ENCODE measurements around the gene RANBP6. TPM values are rescaled to one million over a fixed set of nuclear protein-coding genes. Genes with fewer than 3 reads are reported as not detected.
"Not testable (repeated sequence)": the region's sequence is repeated elsewhere in the genome, so short reads cannot be mapped to it uniquely, and the experiment has no call there.

RANBP6 gene
- polyA plus RNA-seq: 21.2 TPM
- long read RNA-seq, donor 1, full-length matches to known transcripts: 11 of 11 reads
- long read RNA-seq, donor 1, partial matches to known transcripts: 0 of 11 reads
- long read RNA-seq, donor 1, other reads (novel, unspliced or antisense): 0 of 11 reads
- long read RNA-seq, donor 2, full-length matches to known transcripts: 15 of 15 reads
- long read RNA-seq, donor 2, partial matches to known transcripts: 0 of 15 reads
- long read RNA-seq, donor 2, other reads (novel, unspliced or antisense): 0 of 15 reads
- long read RNA-seq, donor 3: 0 reads
- long read RNA-seq, donor 4, full-length matches to known transcripts: 2 of 2 reads
- long read RNA-seq, donor 4, partial matches to known transcripts: 0 of 2 reads
- long read RNA-seq, donor 4, other reads (novel, unspliced or antisense): 0 of 2 reads
- long read RNA-seq, donor 5, full-length matches to known transcripts: 7 of 7 reads
- long read RNA-seq, donor 5, partial matches to known transcripts: 0 of 7 reads
- long read RNA-seq, donor 5, other reads (novel, unspliced or antisense): 0 of 7 reads
- long read RNA-seq, donor 6, full-length matches to known transcripts: 16 of 16 reads
- long read RNA-seq, donor 6, partial matches to known transcripts: 0 of 16 reads
- long read RNA-seq, donor 6, other reads (novel, unspliced or antisense): 0 of 16 reads
- long read RNA-seq, donor 7, full-length matches to known transcripts: 12 of 12 reads
- long read RNA-seq, donor 7, partial matches to known transcripts: 0 of 12 reads
- long read RNA-seq, donor 7, other reads (novel, unspliced or antisense): 0 of 12 reads
- long read RNA-seq, donor 8, full-length matches to known transcripts: 33 of 33 reads
- long read RNA-seq, donor 8, partial matches to known transcripts: 0 of 33 reads
- long read RNA-seq, donor 8, other reads (novel, unspliced or antisense): 0 of 33 reads
- long read RNA-seq, donor 9, full-length matches to known transcripts: 21 of 21 reads
- long read RNA-seq, donor 9, partial matches to known transcripts: 0 of 21 reads
- long read RNA-seq, donor 9, other reads (novel, unspliced or antisense): 0 of 21 reads
- long read RNA-seq, donor 10, full-length matches to known transcripts: 23 of 23 reads
- long read RNA-seq, donor 10, partial matches to known transcripts: 0 of 23 reads
- long read RNA-seq, donor 10, other reads (novel, unspliced or antisense): 0 of 23 reads
- long read RNA-seq, donor 11, full-length matches to known transcripts: 16 of 16 reads
- long read RNA-seq, donor 11, partial matches to known transcripts: 0 of 16 reads
- long read RNA-seq, donor 11, other reads (novel, unspliced or antisense): 0 of 16 reads

DNA sequence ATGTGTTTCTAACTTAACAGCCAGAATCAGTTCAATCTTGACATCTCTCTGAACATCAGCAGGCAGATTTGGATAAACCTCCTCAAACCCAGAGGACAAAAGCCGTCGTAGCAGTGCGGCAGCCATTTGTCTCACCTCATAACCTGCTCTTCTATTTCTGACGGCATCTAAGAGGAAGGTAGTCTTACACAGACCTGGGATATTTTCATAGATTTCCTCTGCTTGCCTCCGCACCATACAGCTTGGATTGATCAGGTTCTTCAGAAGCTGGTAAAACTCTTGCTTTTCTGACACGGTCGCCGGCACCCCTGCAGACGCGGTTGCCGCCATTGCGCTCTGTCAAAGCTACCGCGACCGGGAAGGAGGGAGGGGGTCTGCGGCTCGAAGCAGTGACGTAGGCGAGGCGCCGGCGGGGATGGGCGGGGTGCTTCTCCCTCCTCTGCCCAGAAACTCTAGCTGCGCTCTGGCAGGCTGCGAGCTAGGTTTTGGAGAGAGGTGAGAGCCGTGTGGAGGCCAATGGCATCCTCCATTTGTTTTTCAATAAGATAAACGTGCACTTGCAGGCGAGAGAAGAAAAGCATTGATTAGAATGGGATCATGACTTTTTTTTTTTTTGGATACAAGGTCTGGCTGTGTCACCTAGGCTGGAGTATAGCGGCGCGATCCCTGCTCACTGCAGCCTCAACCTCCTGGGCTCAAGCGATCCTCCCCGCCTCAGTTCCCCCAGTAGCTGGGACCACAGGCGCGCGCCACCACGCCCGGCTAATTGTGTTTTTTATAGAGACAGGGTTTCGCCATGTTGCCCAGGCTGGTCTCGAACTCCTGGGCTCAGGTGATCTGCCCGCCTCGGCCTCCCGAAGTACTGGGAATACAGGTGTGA is at the start of gene RANBP6:
Gene RANBP6, minus strand, starts transcription at position 347 of the 880 bp plus-strand sequence. Its CDS starts 17 bp downstream, at position 330.
- Histone ChIP-seq H3K4me3 (ENCODE audit: low read length) (peak within 1 kb of the TSS; percentile 67), H3K27me3 (ENCODE audit: control insufficient read depth, insufficient read depth, low read length) (no peaks in the 10 kb centered on the region), H3K36me3 (ENCODE audit: control insufficient read depth, insufficient read depth, low read length) (peaks cover 5% of the 10 kb centered on the region), H3K4me1 (ENCODE audit: control insufficient read depth, insufficient read depth, low read length) (peaks cover 4% of the 10 kb centered on the region), H3K27ac (ENCODE audit: low read length) (peak within 1 kb of the TSS; percentile 53), H3K9me3 (ENCODE audit: control insufficient read depth, low read depth, low read length) (no peaks in the 10 kb centered on the region)
- no CpG with 5 or more reads among the region's 43 CpGs for WGBS (ENCODE audit: insufficient coverage, low lambda C conversion rate)
- DNase-seq: peak; percentile 87 to 92

DNA sequence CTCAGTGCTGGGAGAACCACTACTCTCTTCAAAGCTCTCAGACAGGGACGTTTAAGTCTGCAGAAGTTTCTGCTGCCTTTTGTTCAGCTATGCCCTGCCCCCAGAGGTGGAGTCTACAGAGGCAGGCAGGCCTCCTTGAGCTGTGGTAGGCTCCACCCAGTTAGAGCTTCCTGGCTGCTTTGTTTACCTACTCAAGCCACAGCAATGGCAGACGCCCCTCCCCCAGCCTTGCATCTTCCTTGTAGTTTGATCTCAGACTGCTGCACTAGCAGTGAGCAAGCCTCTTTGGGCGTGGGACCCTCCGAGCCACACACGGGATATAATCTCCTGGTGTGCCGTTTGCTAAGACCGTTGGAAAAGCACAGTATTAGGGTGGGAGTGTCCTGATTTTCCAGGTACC is 47.7 kb upstream of the RANBP6 start:
- not testable (repeated sequence) for H3K9me3 ChIP-seq (ENCODE audit: control insufficient read depth, low read depth, low read length); H3K4me1 ChIP-seq (ENCODE audit: control insufficient read depth, insufficient read depth, low read length); H3K4me3 ChIP-seq (ENCODE audit: low read length); DNase-seq; H3K36me3 ChIP-seq (ENCODE audit: control insufficient read depth, insufficient read depth, low read length); H3K27me3 ChIP-seq (ENCODE audit: control insufficient read depth, insufficient read depth, low read length); H3K27ac ChIP-seq (ENCODE audit: low read length)
- WGBS (ENCODE audit: insufficient coverage, low lambda C conversion rate): no CpG with 5 or more reads among the region's 7 CpGs

DNA sequence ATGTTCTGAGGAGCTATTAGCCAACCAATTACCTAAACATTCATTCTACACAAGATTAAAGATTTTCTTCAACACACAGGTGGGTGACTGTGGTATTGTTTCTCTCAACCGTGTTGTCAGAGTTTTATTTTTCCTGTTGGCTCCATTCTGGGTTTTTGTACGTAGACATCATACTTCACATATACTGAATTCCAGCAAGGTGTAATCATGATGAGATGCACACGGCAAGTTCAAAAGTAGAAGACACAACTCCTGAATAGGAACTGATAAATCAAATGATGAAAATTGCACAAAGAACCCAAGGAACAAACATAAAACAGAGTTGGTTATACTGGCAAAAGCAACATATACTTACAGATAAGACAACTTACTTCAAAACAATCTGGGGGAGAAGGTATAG is 40.2 kb upstream of the RANBP6 start:
- Histone ChIP-seq H3K9me3 (ENCODE audit: control insufficient read depth, low read depth, low read length) (no peaks in the 10 kb centered on the region), H3K4me1 (ENCODE audit: control insufficient read depth, insufficient read depth, low read length) (no peaks in the 10 kb centered on the region), H3K27me3 (ENCODE audit: control insufficient read depth, insufficient read depth, low read length) (no peaks in the 10 kb centered on the region), H3K4me3 (ENCODE audit: low read length) (no peak overlapping the region), H3K36me3 (ENCODE audit: control insufficient read depth, insufficient read depth, low read length) (no peaks in the 10 kb centered on the region), H3K27ac (ENCODE audit: low read length) (no peak overlapping the region)
- 69% methylated on average over 2 of the region's 3 CpGs for WGBS (ENCODE audit: insufficient coverage, low lambda C conversion rate)
- no peak for DNase-seq

DNA sequence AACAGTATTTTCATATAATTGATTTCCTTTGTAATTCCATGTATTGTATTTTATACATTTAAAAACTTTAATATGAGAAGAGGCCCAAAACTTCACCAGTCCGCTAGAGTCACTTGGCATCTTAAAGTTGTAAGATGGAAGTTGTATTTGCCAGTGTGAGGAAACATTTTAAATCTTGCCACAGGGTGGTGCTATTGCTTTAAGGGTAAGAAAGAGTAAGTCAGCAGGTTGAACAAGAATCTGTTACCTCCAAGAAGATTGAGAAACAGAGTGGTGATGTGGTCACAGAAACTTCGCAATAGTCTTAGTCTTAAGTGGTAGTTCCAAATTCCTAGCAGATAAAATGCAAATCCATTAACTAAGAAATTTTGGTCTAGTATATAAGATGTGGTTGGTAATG is 39.8 kb upstream of the RANBP6 start:
- no peaks in the 10 kb centered on the region for H3K36me3 ChIP-seq (ENCODE audit: control insufficient read depth, insufficient read depth, low read length)
- no peaks in the 10 kb centered on the region for H3K9me3 ChIP-seq (ENCODE audit: control insufficient read depth, low read depth, low read length)
- no CpG with 5 or more reads among the region's 2 CpGs for WGBS (ENCODE audit: insufficient coverage, low lambda C conversion rate)
- peak; percentile 67 to 77 for DNase-seq
- no peaks in the 10 kb centered on the region for H3K4me1 ChIP-seq (ENCODE audit: control insufficient read depth, insufficient read depth, low read length)
- H3K4me3 ChIP-seq (ENCODE audit: low read length): no peak overlapping the region
- H3K27ac ChIP-seq (ENCODE audit: low read length): no peak overlapping the region
- H3K27me3 ChIP-seq (ENCODE audit: control insufficient read depth, insufficient read depth, low read length): no peaks in the 10 kb centered on the region

DNA sequence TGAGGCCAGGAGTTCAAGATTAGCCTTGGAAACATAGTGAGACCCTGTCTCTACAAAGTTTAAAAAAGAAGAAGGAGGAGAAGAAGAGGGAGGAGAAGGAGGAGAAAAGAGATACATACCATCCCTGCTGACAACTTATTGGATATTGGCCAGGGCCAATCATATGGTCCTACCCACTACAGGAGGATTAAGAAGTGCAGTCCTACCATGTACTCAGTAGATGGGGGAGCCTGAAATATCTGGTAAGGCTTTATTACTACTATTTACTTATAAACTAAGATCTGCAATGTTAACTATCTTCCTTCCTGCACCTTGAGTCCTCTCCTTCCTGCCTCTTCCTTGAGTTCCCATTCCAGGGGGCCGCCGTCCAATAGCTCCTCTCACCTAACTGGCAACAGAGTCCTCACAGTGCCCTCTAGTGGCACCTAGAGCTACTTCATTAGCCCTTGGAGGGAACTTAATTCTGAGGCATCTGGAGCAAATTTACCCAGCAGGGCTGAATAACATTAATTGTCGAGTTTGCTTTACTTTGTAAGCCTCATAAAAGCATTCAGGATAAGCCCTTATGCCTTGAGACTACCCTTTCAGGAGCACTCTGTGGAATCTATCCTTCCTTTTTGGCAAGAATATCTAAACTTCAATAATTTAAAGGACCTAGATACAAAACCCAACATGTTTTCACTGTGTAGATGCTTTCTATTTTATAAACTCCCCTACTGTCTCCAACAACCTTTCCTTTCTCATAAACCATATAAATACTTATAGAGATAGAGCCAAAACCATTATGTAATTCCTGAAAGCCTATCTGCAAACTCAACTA is 39.1 kb upstream of the RANBP6 start:
- Histone ChIP-seq H3K27ac (ENCODE audit: low read length) (no peak overlapping the region), H3K4me1 (ENCODE audit: control insufficient read depth, insufficient read depth, low read length) (no peaks in the 10 kb centered on the region), H3K4me3 (ENCODE audit: low read length) (no peak overlapping the region), H3K27me3 (ENCODE audit: control insufficient read depth, insufficient read depth, low read length) (no peaks in the 10 kb centered on the region), H3K36me3 (ENCODE audit: control insufficient read depth, insufficient read depth, low read length) (no peaks in the 10 kb centered on the region), H3K9me3 (ENCODE audit: control insufficient read depth, low read depth, low read length) (no peaks in the 10 kb centered on the region)
- WGBS (ENCODE audit: insufficient coverage, low lambda C conversion rate): no CpG with 5 or more reads among the region's 3 CpGs
- DNase-seq: peak; percentile 37 to 49

DNA sequence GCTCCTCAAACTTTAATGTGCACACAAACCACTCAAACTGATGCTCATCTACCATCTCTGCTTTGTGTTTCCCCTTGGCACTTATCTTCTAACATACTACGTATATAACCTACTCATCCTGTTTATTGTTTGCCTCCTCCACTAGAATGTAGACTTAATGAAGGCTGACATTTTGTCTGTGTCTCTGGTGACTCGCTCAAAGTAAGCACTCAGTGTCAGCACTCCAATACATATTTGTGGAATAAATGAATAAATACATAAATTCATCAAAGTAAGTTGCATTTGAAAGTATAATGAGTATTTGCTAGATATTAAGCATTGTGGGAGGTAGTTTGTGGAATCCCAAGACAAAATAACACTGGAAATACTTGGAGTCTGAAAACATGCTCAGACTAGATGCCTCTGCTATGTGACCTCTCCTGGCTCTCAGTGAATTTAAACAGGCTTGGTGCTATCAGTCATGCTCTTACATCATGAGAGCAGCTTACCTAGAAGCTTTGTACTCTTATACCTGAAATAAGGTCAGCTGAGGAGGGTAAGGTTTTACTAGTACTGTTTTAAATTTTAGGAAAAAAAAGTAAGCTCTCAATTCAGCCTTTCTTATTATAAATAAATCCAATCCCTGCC is 37.0 kb upstream of the RANBP6 start:
- 58% methylated on average over 2 of the region's 2 CpGs for WGBS (ENCODE audit: insufficient coverage, low lambda C conversion rate)
- Histone ChIP-seq H3K4me3 (ENCODE audit: low read length) (no peak overlapping the region), H3K9me3 (ENCODE audit: control insufficient read depth, low read depth, low read length) (no peaks in the 10 kb centered on the region), H3K36me3 (ENCODE audit: control insufficient read depth, insufficient read depth, low read length) (no peaks in the 10 kb centered on the region), H3K4me1 (ENCODE audit: control insufficient read depth, insufficient read depth, low read length) (no peaks in the 10 kb centered on the region), H3K27me3 (ENCODE audit: control insufficient read depth, insufficient read depth, low read length) (no peaks in the 10 kb centered on the region), H3K27ac (ENCODE audit: low read length) (no peak overlapping the region)
- no peak for DNase-seq

DNA sequence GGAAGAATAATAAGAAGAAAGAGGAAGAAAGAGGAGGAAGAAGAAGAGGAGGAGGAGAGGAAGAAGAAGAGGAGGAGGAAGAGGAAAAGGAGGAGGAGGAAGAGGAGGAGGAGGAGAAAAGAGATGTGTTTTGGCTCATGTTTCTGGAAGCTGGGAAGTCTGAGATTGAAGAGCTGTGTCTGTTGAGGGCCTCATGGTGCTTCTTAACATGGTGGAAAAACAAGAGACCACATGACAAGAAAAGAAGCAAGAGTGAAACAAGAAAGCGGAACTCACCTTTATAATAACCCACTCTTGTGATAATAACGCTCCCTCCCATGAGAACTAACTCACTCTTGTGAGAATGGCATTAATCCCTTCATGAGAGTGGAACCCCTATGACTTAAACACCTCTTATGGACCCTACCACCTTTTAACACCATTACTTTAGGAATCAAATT is 36.1 kb upstream of the RANBP6 start:
- no peaks in the 10 kb centered on the region for H3K9me3 ChIP-seq (ENCODE audit: control insufficient read depth, low read depth, low read length)
- H3K4me1 ChIP-seq (ENCODE audit: control insufficient read depth, insufficient read depth, low read length): no peaks in the 10 kb centered on the region
- WGBS (ENCODE audit: insufficient coverage, low lambda C conversion rate): no CpG with 5 or more reads among the region's 2 CpGs
- H3K27me3 ChIP-seq (ENCODE audit: control insufficient read depth, insufficient read depth, low read length): no peaks in the 10 kb centered on the region
- no peak overlapping the region for H3K4me3 ChIP-seq (ENCODE audit: low read length)
- H3K36me3 ChIP-seq (ENCODE audit: control insufficient read depth, insufficient read depth, low read length): no peaks in the 10 kb centered on the region
- DNase-seq: no peak
- no peak overlapping the region for H3K27ac ChIP-seq (ENCODE audit: low read length)

DNA sequence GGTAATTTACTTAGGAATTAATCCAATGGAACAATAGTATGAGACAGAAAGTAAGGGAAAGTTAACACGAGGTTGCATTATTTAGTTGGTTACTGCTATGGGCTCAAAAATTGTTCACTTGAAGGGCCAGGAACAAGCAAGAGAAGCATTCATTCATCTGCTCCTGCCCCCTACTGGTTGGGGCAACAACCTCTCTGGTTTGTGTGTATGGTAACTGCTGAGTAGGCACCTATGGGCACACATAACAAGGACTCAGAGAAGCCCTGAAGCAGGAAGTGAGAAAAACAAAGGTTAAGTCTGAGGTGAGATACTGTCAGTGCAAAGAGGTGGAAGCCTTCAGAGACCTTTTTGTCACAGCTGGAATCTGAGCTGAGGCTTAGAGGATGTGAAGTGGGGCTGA is 34.4 kb upstream of the RANBP6 start:
- H3K4me3 ChIP-seq (ENCODE audit: low read length): no peak overlapping the region
- no peaks in the 10 kb centered on the region for H3K4me1 ChIP-seq (ENCODE audit: control insufficient read depth, insufficient read depth, low read length)
- H3K27ac ChIP-seq (ENCODE audit: low read length): no peak overlapping the region
- no peaks in the 10 kb centered on the region for H3K27me3 ChIP-seq (ENCODE audit: control insufficient read depth, insufficient read depth, low read length)
- no peaks in the 10 kb centered on the region for H3K9me3 ChIP-seq (ENCODE audit: control insufficient read depth, low read depth, low read length)
- no peak for DNase-seq
- no CpG with 5 or more reads among the region's 1 CpG for WGBS (ENCODE audit: insufficient coverage, low lambda C conversion rate)
- no peaks in the 10 kb centered on the region for H3K36me3 ChIP-seq (ENCODE audit: control insufficient read depth, insufficient read depth, low read length)

All from large intestine (tissue), 12 donors.